Duodenal mucosa (tissue), 2 donors: Measurements from ENCODE around the gene TMED3.
A peak's percentile ranks its signal among the peaks of the same experiment; 100 is the strongest.

Source experiments
- H3K27ac ChIP-seq: one replicate; pipeline ENCODE4 v1.7.0; 2013; ENCODE audit warnings: low read depth, low read length
- H3K27me3 ChIP-seq, 2 donors: one replicate each; pipeline ENCODE4 v1.7.0; 2013; ENCODE audit warnings: low read length in 2 of 2, control low read depth in 1 of 2; ENCODE audit not compliant: insufficient read depth in 2 of 2, control insufficient read depth in 1 of 2
- H3K36me3 ChIP-seq, 2 donors: one replicate each; pipeline ENCODE4 v1.7.0; 2013; ENCODE audit warnings: low read length in 2 of 2, control low read depth in 1 of 2; ENCODE audit not compliant: insufficient read depth in 2 of 2, control insufficient read depth in 1 of 2
- H3K4me1 ChIP-seq, 2 donors: one replicate each; pipeline ENCODE4 v1.7.0; 2013; ENCODE audit warnings: low read length in 2 of 2, control low read depth in 1 of 2; ENCODE audit not compliant: insufficient read depth in 2 of 2, control insufficient read depth in 1 of 2
- H3K4me3 ChIP-seq, 2 donors: one replicate each; pipeline ENCODE4 v1.7.0; 2013; ENCODE audit warnings: low read length in 2 of 2, low read depth in 1 of 2
- H3K9ac ChIP-seq, 2 donors: one replicate each; pipeline ENCODE4 v1.7.0; 2013; ENCODE audit warnings: low read length in 2 of 2, low read depth in 1 of 2
- H3K9me3 ChIP-seq, 2 donors: one replicate each; pipeline ENCODE4 v1.7.0; 2013; ENCODE audit warnings: low read length in 2 of 2, control low read depth in 1 of 2; ENCODE audit not compliant: control insufficient read depth in 1 of 2

TMED3 gene

DNA sequence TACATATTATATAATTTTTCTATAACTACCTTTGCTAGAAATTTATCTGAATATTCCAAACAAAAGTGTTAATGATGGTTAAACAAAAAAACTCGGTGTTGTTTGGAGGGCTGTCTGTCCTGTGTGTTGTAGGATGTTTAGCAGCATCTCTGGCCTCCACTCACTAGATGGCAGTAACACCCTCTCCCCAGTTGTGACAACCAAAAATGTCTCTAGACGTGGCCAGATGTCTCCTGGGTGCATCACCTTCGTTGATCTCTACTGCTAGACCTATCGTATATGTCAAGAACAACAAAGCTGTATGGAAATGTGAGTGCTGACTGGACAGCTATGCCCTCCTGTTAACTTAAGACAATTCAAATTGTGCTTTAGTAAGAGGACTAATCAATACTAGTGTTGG is 14.3 kb upstream of the TMED3 start:
- Histone ChIP-seq H3K4me3 (no peak overlapping the region), H3K4me1 (no peaks in the 10 kb centered on the region), H3K9ac (no peak overlapping the region), H3K27me3 (peaks cover 0 to 5% of the 10 kb centered on the region in 2 donors), H3K36me3 (no peaks in the 10 kb centered on the region), H3K27ac (no peak overlapping the region), H3K9me3 (no peaks in the 10 kb centered on the region)

DNA sequence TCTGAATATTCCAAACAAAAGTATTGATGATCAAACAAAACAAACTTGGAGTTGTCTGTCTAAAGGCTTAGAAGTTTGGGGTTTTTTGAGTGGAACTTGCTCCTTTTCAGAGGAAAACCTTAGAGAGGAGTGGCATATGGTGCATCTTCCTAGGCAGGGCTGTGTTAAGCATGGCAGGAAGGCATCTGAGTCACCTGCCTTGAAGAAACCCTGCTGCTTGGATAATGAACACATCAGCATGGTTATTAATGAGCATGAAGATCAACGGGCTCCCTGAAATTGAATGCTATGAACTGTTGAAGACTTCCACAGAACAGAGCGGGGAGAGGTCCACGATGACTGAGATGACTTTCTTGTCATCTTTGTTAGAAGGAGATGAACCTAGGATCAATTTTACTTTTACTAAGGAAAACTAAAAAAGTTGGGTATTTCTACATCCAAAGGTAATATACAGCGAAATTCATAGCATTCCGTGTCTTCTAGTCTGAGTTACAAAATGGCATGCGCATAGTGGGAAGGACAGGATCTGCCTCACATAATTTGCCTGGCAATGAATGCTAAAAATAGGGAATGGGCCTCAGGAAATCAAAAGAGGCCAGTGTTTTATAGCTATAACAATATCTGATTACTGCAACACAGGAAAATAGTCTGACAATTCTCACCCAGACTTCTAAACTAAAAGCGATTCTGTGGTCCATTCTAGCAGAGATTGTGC is 11.6 kb upstream of the TMED3 start:
- Histone ChIP-seq H3K27me3 (peaks cover 2 to 12% of the 10 kb centered on the region in 2 donors), H3K36me3 (no peaks in the 10 kb centered on the region), H3K4me1 (no peaks in the 10 kb centered on the region), H3K27ac (no peak overlapping the region), H3K9ac (no peak overlapping the region), H3K4me3 (no peak overlapping the region), H3K9me3 (no peaks in the 10 kb centered on the region)

DNA sequence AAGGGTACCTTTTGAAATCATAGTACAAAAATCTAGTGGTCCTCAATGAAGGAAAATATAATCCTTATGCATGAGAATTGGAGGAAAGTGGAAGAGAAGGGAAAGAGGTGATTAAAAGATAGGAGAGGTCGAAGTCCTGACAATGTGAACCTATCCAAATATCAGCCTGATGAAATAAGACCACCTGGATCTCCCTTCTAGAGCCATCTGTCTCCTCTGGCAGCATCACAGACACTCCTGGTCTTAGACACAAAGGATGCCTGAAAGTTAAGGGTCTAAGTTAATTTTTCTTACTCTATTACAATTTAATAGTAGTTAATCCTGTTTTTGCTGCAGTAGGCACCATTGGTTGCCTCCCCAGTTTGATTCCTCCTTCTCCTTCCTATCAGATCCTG is 11.1 kb upstream of the TMED3 start:
- Histone ChIP-seq H3K4me3 (no peak overlapping the region), H3K36me3 (no peaks in the 10 kb centered on the region)

DNA sequence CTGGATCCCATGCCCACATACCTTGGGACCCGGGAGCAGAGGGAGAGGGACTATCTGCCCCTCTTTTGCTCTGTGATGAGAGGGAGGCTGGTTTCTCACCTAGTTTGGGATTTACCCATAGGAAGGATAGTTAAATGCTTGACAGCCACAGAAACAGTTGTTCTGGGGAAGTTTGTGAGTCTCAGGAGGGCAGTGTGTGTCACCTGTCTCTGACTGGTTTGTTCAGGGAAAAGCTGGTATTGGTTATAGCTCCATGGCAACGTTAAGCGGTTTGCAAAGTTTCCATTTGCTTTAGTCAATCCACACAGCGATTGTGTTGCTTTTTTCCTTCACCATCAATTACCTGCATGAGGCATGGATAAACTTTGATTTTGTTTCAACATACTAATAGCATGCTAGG is 3.7 kb upstream of the TMED3 start:
- no peak overlapping the region for H3K9ac ChIP-seq
- H3K27me3 ChIP-seq: peaks cover 17 to 18% of the 10 kb centered on the region in 2 donors

More for the DNA sequence above, 11.1 kb upstream of the TMED3 start:
- H3K9me3 ChIP-seq: no peaks in the 10 kb centered on the region
- H3K27ac ChIP-seq: no peak overlapping the region
- H3K27me3 ChIP-seq: peaks cover 2 to 17% of the 10 kb centered on the region in 2 donors
- no peak overlapping the region for H3K9ac ChIP-seq
- no peaks in the 10 kb centered on the region for H3K4me1 ChIP-seq

DNA sequence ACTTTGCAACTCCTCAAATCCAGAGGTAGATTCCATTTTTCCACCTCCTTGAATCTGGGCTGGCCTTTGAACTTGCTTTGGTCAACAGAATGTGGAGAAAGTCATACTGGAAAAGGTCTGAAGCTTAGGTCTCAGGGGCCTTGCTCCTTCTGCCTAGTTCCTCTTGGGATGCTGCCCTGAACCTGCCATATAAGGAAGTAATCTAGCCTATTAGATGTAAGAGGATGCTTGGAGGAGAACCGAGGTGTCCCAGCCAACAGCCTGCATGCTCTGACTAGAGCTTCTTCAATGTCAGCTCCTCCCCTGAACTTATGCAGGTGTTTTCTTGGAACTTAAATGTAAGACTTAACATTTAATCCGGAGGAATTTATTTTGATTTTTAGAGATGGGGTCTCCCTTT is 2.0 kb upstream of the TMED3 start:
- H3K9ac ChIP-seq: no peak overlapping the region
- peaks cover 3 to 4% of the 10 kb centered on the region in 2 donors for H3K36me3 ChIP-seq
- H3K4me3 ChIP-seq: no peak overlapping the region
- peaks cover 15% of the 10 kb centered on the region in 2 donors for H3K27me3 ChIP-seq
- peaks cover 9 to 17% of the 10 kb centered on the region in 2 donors for H3K4me1 ChIP-seq
- H3K9me3 ChIP-seq: no peaks in the 10 kb centered on the region
- H3K27ac ChIP-seq: no peak overlapping the region

More for the DNA sequence above, 3.7 kb upstream of the TMED3 start:
- H3K4me1 ChIP-seq: peaks cover 6 to 11% of the 10 kb centered on the region in 2 donors
- no peak overlapping the region for H3K4me3 ChIP-seq
- no peaks in the 10 kb centered on the region for H3K36me3 ChIP-seq
- H3K9me3 ChIP-seq: no peaks in the 10 kb centered on the region
- H3K27ac ChIP-seq: no peak overlapping the region

DNA sequence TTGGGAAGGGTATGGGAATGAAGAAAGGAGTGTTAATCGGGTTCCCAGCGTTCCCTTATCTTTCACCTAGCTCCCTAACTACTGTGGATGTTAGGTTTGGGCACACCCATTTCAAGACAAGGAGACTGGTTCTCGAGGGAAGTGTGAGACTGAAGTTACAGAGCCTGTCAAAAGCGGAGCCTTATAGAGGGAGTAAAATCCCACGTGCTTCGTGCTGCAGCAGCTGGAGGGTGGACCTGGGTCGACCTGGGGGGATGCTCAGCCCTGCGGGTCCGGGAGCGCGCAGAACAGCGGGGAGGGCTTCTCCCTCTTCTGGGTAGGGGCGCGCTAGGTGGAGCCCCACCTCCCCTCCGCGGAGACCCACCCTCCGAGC is 314 bp upstream of the TMED3 start:
- Histone ChIP-seq H3K9ac (no peak overlapping the region), H3K36me3 (peaks cover 14 to 21% of the 10 kb centered on the region in 2 donors), H3K27ac (no peak overlapping the region), H3K4me1 (peaks cover 9 to 17% of the 10 kb centered on the region in 2 donors), H3K4me3 (peak overlapping the region; percentile 53 to 88), H3K27me3 (peaks cover 6 to 9% of the 10 kb centered on the region in 2 donors), H3K9me3 (no peaks in the 10 kb centered on the region)

DNA sequence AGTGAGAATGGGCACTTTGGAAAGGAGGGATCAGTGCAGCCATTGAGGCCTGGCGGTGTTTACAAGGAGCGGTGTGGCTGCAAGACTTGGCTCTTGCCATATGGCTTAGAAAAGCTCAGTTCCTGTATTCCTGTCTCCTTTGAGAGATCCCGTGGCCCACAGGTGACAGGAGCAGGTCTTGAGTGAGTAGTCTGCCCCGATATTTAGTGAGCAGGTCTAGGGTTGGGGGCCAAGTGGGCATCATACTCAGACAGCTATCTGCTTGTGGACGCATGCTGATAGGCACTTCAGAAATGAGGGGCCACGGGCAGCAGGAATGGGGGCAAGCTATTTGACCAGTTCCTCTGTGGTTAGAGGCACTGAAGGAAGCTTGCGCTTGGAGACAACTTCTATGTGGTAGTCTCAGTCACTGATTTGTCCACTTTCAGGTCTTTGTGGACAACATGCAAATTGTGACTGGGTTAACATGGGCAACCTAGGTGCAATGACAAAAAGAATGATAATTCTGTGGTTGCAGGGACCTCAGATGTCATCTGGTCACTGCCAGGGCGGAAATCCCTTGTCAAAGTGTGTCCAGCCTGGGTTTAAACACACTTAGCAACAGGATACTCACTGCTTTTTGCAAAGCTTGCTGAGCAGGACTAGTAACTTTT is 1.1 kb downstream of the TMED3 start:
- peak overlapping the region; percentile 80 to 88 for H3K4me3 ChIP-seq
- H3K27ac ChIP-seq: no peak overlapping the region
- peaks cover 16 to 34% of the 10 kb centered on the region in 2 donors for H3K36me3 ChIP-seq
- peak overlapping the region; percentile 73 to 76 for H3K9ac ChIP-seq
- H3K9me3 ChIP-seq: no peaks in the 10 kb centered on the region
- peaks cover 6 to 7% of the 10 kb centered on the region in 2 donors for H3K27me3 ChIP-seq
- H3K4me1 ChIP-seq: peaks cover 9 to 17% of the 10 kb centered on the region in 2 donors

DNA sequence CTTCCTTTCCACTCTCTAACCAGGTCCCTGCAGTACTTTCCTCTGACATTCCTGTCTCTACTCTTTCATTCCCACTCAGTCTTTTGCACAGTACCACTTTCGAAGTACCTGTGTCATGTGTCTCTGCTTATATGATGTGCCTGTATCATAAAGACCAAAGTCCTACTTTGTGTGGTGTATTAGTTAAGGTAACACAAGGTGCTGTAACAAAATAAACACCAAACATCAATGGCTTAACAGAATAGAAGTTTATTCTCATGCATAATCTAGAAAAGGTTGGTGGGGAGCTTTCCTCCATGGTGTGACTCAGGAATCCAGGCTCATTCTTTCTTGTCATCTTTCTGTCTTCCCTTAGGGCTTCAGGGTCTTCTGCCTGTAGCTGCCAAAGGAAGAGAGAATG is 3.3 kb downstream of the TMED3 start:
- no peak overlapping the region for H3K27ac ChIP-seq
- H3K4me1 ChIP-seq: peaks cover 9 to 17% of the 10 kb centered on the region in 2 donors
- no peak overlapping the region for H3K4me3 ChIP-seq
- H3K27me3 ChIP-seq: no peaks in the 10 kb centered on the region
- H3K36me3 ChIP-seq: peaks cover 37 to 56% of the 10 kb centered on the region in 2 donors
- no peaks in the 10 kb centered on the region for H3K9me3 ChIP-seq
- H3K9ac ChIP-seq: no peak overlapping the region

DNA sequence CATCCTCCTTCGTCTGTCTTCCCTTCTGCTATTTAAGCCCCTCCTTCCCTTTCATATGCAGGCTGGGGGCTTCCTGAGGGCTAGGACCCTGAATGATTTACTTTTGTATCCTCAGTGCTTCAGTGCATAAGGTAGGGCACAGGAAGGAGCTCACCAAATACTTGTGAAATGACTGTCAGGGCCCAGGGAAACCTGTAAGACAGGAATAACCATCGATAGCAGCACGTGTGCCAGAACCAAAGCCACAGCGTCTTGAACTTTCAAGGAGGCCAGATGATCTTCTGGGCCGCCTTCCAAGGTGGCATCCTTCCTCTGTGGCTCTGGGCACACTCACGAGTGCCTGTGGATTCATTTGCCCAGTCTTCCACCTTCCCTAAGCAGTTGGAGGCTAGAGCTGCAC is 3.9 kb downstream of the TMED3 start:
- Histone ChIP-seq H3K9me3 (no peaks in the 10 kb centered on the region), H3K4me3 (no peak overlapping the region), H3K27me3 (no peaks in the 10 kb centered on the region), H3K36me3 (peaks cover 37 to 62% of the 10 kb centered on the region in 2 donors), H3K9ac (no peak overlapping the region), H3K27ac (no peak overlapping the region), H3K4me1 (peaks cover 9 to 17% of the 10 kb centered on the region in 2 donors)

DNA sequence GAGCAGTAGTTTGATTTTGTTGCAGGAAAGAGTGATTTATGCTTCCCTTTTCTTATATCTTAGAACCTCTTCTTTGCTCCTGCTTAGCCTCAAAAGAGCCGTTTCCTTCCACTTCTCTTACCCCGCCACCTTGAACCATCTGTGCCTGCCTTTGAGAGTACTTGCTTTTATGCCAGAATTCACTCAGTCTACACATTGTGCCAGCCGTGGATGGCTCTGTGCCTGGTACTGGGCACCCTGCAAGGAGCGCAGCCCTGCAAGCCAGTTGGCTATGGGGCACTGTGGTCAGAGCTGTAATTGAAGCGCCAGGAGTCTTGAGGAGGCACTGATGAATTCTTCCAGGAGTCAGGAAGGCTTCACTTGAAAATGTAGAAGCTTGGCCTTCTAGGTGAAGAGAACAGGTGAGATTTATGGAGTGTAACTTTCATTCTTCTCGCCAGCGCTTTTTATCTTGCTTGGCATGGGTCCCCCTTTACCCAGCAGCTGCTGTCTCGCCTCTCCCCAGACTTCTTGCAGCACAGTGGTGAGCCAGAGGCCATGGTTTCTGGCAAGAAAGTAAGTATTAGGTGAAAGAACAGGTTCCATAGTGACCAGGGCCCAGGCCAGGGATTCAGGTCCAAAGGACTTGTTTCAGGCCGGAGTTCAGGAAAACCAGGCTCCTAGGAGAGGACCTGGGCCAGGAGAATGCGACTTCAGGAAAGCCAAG is 4.9 kb downstream of the TMED3 start:
- Histone ChIP-seq H3K4me1 (peaks cover 9 to 12% of the 10 kb centered on the region in 2 donors), H3K27ac (no peak overlapping the region), H3K9ac (no peak overlapping the region), H3K36me3 (peaks cover 37 to 67% of the 10 kb centered on the region in 2 donors), H3K27me3 (no peaks in the 10 kb centered on the region), H3K9me3 (no peaks in the 10 kb centered on the region), H3K4me3 (no peak overlapping the region)
